GM23338 (cell line): ENCODE data around the gene TRPM3. TPM values are rescaled to one million over a fixed set of nuclear protein-coding genes. Genes with fewer than 3 reads are reported as not detected.

Experiments used
- ATAC-seq: fragments of 200-7000 bp; cut with Tn5 transposase; 3 replicates; pipeline ENCODE4 v1.9.1; 2020
- DNase-seq: peaks from one replicate; pipeline ENCODE4 v3.0.0-alpha.2; 2015; ENCODE audit warnings: low spot score
- H2AFZ ChIP-seq: fragments of 200-600 bp; sonication (generic); 2 replicates; pipeline ENCODE4 v1.8.0; 2016; ENCODE audit warnings: antibody characterized with exemption, mild to moderate bottlenecking, moderate library complexity
- H3F3A ChIP-seq: fragments of 200-600 bp; sonication (generic); replicated peaks from 2 replicates; pipeline ENCODE4 v1.8.0; 2017; ENCODE audit warnings: antibody characterized with exemption, mixed run types, low read depth
- H3K27ac ChIP-seq: fragments of 200-600 bp; sonication (generic); 2 replicates; pipeline ENCODE4 v1.6.1; 2016; ENCODE audit warnings: low read depth
- H3K27me3 ChIP-seq: fragments of 200-600 bp; sonication (generic); 2 replicates; pipeline ENCODE4 v1.8.0; 2016; ENCODE audit warnings: mild to moderate bottlenecking, mixed run types, moderate library complexity; ENCODE audit not compliant: insufficient read depth
- H3K36me3 ChIP-seq: fragments of 200-600 bp; sonication (generic); 2 replicates; pipeline ENCODE4 v1.8.0; 2016; ENCODE audit warnings: mild to moderate bottlenecking; ENCODE audit not compliant: insufficient read depth
- H3K4me1 ChIP-seq: fragments of 200-600 bp; sonication (generic); 2 replicates; pipeline ENCODE4 v1.8.0; 2016; ENCODE audit warnings: mild to moderate bottlenecking, moderate library complexity; ENCODE audit not compliant: insufficient read depth
- H3K4me2 ChIP-seq: fragments of 200-600 bp; sonication (generic); 2 replicates; pipeline ENCODE4 v1.7.1; 2017; ENCODE audit warnings: mixed run types
- H3K4me3 ChIP-seq: fragments of 200-600 bp; sonication (generic); 2 replicates; pipeline ENCODE4 v1.6.1; 2016; ENCODE audit warnings: mixed run types
- H3K79me2 ChIP-seq: fragments of 200-600 bp; sonication (generic); replicated peaks from 2 replicates; pipeline ENCODE4 v1.8.0; 2017; ENCODE audit warnings: mild to moderate bottlenecking; ENCODE audit not compliant: insufficient read depth
- H3K9me2 ChIP-seq: fragments of 200-600 bp; sonication (generic); 2 replicates; pipeline ENCODE4 v1.8.0; 2017; ENCODE audit not compliant: insufficient read depth
- H4K20me1 ChIP-seq: fragments of 200-600 bp; sonication (generic); replicated peaks from 2 replicates; pipeline ENCODE4 v1.8.0; 2017; ENCODE audit warnings: mild to moderate bottlenecking; ENCODE audit not compliant: insufficient read depth
- H3K27ac Mint-ChIP-seq: 2 replicates; pipeline ENCODE4 v1.8.0; 2020; ENCODE audit warnings: inconsistent platforms, mild to moderate bottlenecking, moderate library complexity, mixed read lengths
- H3K27me3 Mint-ChIP-seq: 3 replicates; pipeline ENCODE4 v1.8.0; 2022; ENCODE audit warnings: low read depth, mild to moderate bottlenecking, moderate library complexity, mixed read lengths, inconsistent platforms; ENCODE audit not compliant: insufficient read depth, poor library complexity
- H3K36me3 Mint-ChIP-seq: 3 replicates; pipeline ENCODE4 v1.8.0; 2021; ENCODE audit warnings: low read depth, mild to moderate bottlenecking, inconsistent platforms, moderate library complexity, mixed read lengths
- H3K4me1 Mint-ChIP-seq: 3 replicates; pipeline ENCODE4 v1.8.0; 2020; ENCODE audit warnings: mild to moderate bottlenecking, inconsistent platforms, mixed read lengths
- H3K4me3 Mint-ChIP-seq: 3 replicates; pipeline ENCODE4 v1.8.0; 2021; ENCODE audit warnings: moderate library complexity, mild to moderate bottlenecking, inconsistent platforms, mixed read lengths
- H3K9me3 Mint-ChIP-seq: 3 replicates; pipeline ENCODE4 v1.8.0; 2020; ENCODE audit warnings: moderate library complexity, mild to moderate bottlenecking, inconsistent platforms, mixed read lengths
- EZH2 ChIP-seq: fragments of 200-600 bp; sonication (generic); IDR thresholded peaks from one replicate; pipeline ENCODE4 v1.8.0; 2017; ENCODE audit warnings: antibody characterized with exemption, mild to moderate bottlenecking, low read depth; ENCODE audit not compliant: unreplicated experiment
- EZH2phosphoT487 ChIP-seq: fragments of 200-600 bp; sonication (generic); IDR thresholded peaks from one replicate; pipeline ENCODE4 v1.8.1; 2018; ENCODE audit warnings: antibody characterized with exemption; ENCODE audit not compliant: unreplicated experiment
- JUNB ChIP-seq: IDR thresholded peaks from one replicate; pipeline ENCODE4 v1.6.1; 2016; ENCODE audit warnings: antibody characterized with exemption; ENCODE audit not compliant: unreplicated experiment
- STAT1 ChIP-seq: IDR thresholded peaks from one replicate; pipeline ENCODE4 v1.6.1; 2016; ENCODE audit warnings: antibody characterized with exemption; ENCODE audit not compliant: unreplicated experiment
- ZNF114 ChIP-seq: fragments of 250-450 bp; sonication (Bioruptor Pico); IDR thresholded peaks from 2 replicates; pipeline ENCODE4 v1.5.0; 2020; ENCODE audit warnings: mild to moderate bottlenecking, moderate library complexity
- ZNF331 ChIP-seq: fragments of 250-450 bp; sonication (Bioruptor Pico); IDR thresholded peaks from 2 replicates; pipeline ENCODE4 v1.5.0; 2020; ENCODE audit warnings: low read depth, mild to moderate bottlenecking, moderate library complexity
- polyA plus RNA-seq: library from polyadenylated mRNA; unstranded; fragments of >200 nt; fragmentation: Nextera tagmentation; extraction: Ambion mirVana; gene quantifications from 2 replicates; pipeline ENCODE4 v1.2.1, GENCODE V29; 2016
- total RNA-seq: library from RNA; depleted of rRNA; stranded (reverse); fragments of >200 nt; shearing (Covaris generic); gene quantifications from 2 replicates; pipeline ENCODE4 v1.2.3, GENCODE V29; 2014
- TF ChIP-seq, protein P1 (sequence below): IDR thresholded peaks from one replicate; pipeline ENCODE4 v1.6.1; 2018; ENCODE audit warnings: antibody characterized with exemption; ENCODE audit not compliant: unreplicated experiment
- TF ChIP-seq, protein P2 (sequence below): IDR thresholded peaks from 2 replicates; pipeline ENCODE4 v1.6.1; 2016; ENCODE audit warnings: antibody characterized with exemption
- TF ChIP-seq, protein P3 (sequence below): fragments of 250-450 bp; sonication (Bioruptor Pico); IDR thresholded peaks from 2 replicates; pipeline ENCODE4 v1.5.0; 2020; ENCODE audit warnings: mild to moderate bottlenecking, moderate library complexity

TRPM3 gene
- total and polyA plus RNA-seq, 2 experiments from 2014 or later: 2.8 to 8.2 TPM

DNA sequence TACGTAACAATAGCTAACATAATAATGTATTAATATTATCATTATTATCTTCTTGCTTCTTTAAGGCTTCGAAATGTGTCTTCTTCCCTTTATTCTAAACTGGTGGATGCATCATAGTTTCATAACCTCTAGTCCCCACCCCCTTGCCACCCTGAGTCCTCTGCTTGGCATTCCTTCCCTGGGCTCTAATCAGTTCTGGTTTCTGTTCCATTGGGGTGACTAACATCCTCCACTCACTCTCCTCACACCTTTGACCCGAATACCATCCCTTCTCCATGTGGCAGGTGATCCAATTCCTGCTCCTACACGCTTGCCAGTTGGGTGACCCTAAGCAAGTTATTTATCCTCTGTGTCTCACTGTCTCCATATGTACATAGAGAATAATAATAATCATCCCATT lies 286.1 kb downstream of the TRPM3 start (continued):
- TF ChIP-seq STAT1 (no peak), ZNF331 (no peak)
- TF ChIP-seq, protein P1, sequence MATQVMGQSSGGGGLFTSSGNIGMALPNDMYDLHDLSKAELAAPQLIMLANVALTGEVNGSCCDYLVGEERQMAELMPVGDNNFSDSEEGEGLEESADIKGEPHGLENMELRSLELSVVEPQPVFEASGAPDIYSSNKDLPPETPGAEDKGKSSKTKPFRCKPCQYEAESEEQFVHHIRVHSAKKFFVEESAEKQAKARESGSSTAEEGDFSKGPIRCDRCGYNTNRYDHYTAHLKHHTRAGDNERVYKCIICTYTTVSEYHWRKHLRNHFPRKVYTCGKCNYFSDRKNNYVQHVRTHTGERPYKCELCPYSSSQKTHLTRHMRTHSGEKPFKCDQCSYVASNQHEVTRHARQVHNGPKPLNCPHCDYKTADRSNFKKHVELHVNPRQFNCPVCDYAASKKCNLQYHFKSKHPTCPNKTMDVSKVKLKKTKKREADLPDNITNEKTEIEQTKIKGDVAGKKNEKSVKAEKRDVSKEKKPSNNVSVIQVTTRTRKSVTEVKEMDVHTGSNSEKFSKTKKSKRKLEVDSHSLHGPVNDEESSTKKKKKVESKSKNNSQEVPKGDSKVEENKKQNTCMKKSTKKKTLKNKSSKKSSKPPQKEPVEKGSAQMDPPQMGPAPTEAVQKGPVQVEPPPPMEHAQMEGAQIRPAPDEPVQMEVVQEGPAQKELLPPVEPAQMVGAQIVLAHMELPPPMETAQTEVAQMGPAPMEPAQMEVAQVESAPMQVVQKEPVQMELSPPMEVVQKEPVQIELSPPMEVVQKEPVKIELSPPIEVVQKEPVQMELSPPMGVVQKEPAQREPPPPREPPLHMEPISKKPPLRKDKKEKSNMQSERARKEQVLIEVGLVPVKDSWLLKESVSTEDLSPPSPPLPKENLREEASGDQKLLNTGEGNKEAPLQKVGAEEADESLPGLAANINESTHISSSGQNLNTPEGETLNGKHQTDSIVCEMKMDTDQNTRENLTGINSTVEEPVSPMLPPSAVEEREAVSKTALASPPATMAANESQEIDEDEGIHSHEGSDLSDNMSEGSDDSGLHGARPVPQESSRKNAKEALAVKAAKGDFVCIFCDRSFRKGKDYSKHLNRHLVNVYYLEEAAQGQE: no peak

DNA sequence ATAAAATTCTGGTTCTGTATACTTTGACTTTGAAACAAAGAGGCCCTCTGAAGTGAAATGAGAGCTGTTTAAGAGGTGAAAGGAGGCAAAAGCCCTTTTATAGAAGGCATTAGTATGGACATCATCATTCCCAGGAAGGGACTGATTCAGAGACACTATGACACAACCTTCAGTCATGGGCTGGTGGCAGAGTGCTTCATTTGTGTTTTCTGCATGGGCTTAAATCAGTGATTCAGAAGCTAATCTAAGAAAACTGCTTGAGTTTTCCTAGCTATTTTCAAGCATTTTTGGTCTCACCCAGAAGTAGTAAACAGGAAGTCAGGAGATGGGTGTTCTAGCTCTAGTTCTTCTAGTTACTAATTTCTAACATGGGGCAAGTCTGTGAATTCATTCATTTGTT lies 288.9 kb downstream of the TRPM3 start:
- Histone ChIP-seq H3K36me3 (no peaks in the 10 kb centered on the region), H3K4me3 (no peak overlapping the region), H3K9me2 (0 out of 2 replicates have a peak, but pooled peaks cover 3% of the 10 kb centered on the region), H3K27me3 (no peaks in the 10 kb centered on the region), H3K4me2 (no peak overlapping the region), H4K20me1 (no peaks in the 10 kb centered on the region), H3K79me2 (no peaks in the 10 kb centered on the region), H2AFZ (no peak overlapping the region), H3K27ac (no peak overlapping the region), H3F3A (no peaks in the 10 kb centered on the region), H3K4me1 (peaks cover 5% of the 10 kb centered on the region; the same call in 1 of the 2 replicates)
- peaks cover 13% of the 10 kb centered on the region; the same call in 2 of the 3 replicates for H3K4me1 Mint-ChIP-seq
- peaks cover 2% of the 10 kb centered on the region for H3K27me3 Mint-ChIP-seq
- ATAC-seq (no peak), DNase-seq (no peak)
- H3K36me3 Mint-ChIP-seq: no peaks in the 10 kb centered on the region
- H3K4me3 Mint-ChIP-seq: no peak overlapping the region
- H3K27ac Mint-ChIP-seq: no peak overlapping the region
- no peaks in the 10 kb centered on the region for H3K9me3 Mint-ChIP-seq
- TF ChIP-seq ZNF114 (CRISPR knock-in tag) (no peak), EZH2phosphoT487 (no peak), EZH2 (no peak), JUNB (no peak)
- TF ChIP-seq, protein P1: no peak
- TF ChIP-seq, protein P2, sequence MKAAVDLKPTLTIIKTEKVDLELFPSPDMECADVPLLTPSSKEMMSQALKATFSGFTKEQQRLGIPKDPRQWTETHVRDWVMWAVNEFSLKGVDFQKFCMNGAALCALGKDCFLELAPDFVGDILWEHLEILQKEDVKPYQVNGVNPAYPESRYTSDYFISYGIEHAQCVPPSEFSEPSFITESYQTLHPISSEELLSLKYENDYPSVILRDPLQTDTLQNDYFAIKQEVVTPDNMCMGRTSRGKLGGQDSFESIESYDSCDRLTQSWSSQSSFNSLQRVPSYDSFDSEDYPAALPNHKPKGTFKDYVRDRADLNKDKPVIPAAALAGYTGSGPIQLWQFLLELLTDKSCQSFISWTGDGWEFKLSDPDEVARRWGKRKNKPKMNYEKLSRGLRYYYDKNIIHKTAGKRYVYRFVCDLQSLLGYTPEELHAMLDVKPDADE: no peak
- TF ChIP-seq, protein P3, sequence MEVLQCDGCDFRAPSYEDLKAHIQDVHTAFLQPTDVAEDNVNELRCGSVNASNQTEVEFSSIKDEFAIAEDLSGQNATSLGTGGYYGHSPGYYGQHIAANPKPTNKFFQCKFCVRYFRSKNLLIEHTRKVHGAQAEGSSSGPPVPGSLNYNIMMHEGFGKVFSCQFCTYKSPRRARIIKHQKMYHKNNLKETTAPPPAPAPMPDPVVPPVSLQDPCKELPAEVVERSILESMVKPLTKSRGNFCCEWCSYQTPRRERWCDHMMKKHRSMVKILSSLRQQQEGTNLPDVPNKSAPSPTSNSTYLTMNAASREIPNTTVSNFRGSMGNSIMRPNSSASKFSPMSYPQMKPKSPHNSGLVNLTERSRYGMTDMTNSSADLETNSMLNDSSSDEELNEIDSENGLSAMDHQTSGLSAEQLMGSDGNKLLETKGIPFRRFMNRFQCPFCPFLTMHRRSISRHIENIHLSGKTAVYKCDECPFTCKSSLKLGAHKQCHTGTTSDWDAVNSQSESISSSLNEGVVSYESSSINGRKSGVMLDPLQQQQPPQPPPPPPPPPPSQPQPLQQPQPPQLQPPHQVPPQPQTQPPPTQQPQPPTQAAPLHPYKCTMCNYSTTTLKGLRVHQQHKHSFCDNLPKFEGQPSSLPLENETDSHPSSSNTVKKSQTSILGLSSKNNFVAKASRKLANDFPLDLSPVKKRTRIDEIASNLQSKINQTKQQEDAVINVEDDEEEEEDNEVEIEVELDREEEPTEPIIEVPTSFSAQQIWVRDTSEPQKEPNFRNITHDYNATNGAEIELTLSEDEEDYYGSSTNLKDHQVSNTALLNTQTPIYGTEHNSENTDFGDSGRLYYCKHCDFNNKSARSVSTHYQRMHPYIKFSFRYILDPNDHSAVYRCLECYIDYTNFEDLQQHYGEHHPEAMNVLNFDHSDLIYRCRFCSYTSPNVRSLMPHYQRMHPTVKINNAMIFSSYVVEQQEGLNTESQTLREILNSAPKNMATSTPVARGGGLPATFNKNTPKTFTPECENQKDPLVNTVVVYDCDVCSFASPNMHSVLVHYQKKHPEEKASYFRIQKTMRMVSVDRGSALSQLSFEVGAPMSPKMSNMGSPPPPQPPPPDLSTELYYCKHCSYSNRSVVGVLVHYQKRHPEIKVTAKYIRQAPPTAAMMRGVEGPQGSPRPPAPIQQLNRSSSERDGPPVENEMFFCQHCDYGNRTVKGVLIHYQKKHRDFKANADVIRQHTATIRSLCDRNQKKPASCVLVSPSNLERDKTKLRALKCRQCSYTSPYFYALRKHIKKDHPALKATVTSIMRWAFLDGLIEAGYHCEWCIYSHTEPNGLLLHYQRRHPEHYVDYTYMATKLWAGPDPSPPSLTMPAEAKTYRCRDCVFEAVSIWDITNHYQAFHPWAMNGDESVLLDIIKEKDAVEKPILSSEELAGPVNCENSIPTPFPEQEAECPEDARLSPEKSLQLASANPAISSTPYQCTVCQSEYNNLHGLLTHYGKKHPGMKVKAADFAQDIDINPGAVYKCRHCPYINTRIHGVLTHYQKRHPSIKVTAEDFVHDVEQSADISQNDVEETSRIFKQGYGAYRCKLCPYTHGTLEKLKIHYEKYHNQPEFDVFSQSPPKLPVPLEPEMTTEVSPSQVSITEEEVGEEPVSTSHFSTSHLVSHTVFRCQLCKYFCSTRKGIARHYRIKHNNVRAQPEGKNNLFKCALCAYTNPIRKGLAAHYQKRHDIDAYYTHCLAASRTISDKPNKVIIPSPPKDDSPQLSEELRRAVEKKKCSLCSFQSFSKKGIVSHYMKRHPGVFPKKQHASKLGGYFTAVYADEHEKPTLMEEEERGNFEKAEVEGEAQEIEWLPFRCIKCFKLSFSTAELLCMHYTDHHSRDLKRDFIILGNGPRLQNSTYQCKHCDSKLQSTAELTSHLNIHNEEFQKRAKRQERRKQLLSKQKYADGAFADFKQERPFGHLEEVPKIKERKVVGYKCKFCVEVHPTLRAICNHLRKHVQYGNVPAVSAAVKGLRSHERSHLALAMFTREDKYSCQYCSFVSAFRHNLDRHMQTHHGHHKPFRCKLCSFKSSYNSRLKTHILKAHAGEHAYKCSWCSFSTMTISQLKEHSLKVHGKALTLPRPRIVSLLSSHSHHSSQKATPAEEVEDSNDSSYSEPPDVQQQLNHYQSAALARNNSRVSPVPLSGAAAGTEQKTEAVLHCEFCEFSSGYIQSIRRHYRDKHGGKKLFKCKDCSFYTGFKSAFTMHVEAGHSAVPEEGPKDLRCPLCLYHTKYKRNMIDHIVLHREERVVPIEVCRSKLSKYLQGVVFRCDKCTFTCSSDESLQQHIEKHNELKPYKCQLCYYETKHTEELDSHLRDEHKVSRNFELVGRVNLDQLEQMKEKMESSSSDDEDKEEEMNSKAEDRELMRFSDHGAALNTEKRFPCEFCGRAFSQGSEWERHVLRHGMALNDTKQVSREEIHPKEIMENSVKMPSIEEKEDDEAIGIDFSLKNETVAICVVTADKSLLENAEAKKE (CRISPR knock-in tag): no peak
